Stomach (tissue), 9 donors: ENCODE data around the gene GABBR2. TPM values are rescaled to one million over a fixed set of nuclear protein-coding genes. Genes with fewer than 3 reads are reported as not detected.

ENCODE experiments used
- DNase-seq, 2 donors: peaks; one replicate each; pipeline versions ENCODE4 v3.0.0 to v3.0.0-alpha.2; 2013 to 2019
- H3K27ac ChIP-seq, 5 donors: fragments of 200-600 bp in 4 of 5; sonication (generic) in 4 of 5; one replicate each; pipeline ENCODE4 v1.5.1; 2013 to 2019; ENCODE audit warnings: mild to moderate bottlenecking in 1 of 5, moderate library complexity in 1 of 5
- H3K27me3 ChIP-seq, 3 donors: fragments of 200-600 bp; sonication (generic); one replicate each; pipeline ENCODE4 v1.5.1; 2017 to 2019; ENCODE audit warnings: mixed run types in 1 of 3
- H3K36me3 ChIP-seq, 4 donors: fragments of 200-600 bp; sonication (generic); 1 replicate in 3 of 4; 2 replicates in 1 of 4; pipeline ENCODE4 v1.5.1; 2016 to 2019
- H3K4me1 ChIP-seq, 4 donors: fragments of 200-600 bp; sonication (generic); one replicate each; pipeline ENCODE4 v1.5.1; 2016 to 2019
- H3K4me3 ChIP-seq, 4 donors: fragments of 200-600 bp; sonication (generic) in 3 of 4; one replicate each; pipeline ENCODE4 v1.5.1; 2016 to 2019; ENCODE audit warnings: mild to moderate bottlenecking in 1 of 4
- H3K9me3 ChIP-seq, 4 donors: fragments of 200-600 bp; sonication (generic); one replicate each; pipeline ENCODE4 v1.5.1; 2016 to 2019
- EP300 ChIP-seq: sonication (generic); formaldehyde crosslinking; IDR thresholded peaks from one replicate; pipeline ENCODE4 v1.6.1; 2017; ENCODE audit warnings: antibody characterized with exemption
- POLR2A ChIP-seq, 4 donors: fragments of 450-650 bp; IDR thresholded peaks; one replicate each; pipeline ENCODE4 v1.6.1; 2016; ENCODE audit warnings: antibody characterized with exemption in 4 of 4, control low read depth in 2 of 4, mild to moderate bottlenecking in 1 of 4, moderate library complexity in 1 of 4
- POLR2AphosphoS5 ChIP-seq, 3 donors: sonication (generic); formaldehyde crosslinking; IDR thresholded peaks; one replicate each; pipeline ENCODE4 v1.6.1; 2016; ENCODE audit warnings: antibody characterized with exemption in 3 of 3
- whole genome bisulfite sequencing, 5 donors: extraction: QIAGEN DNeasy Blood & Tissue Kit in 3 of 5; methylation state at CpG; one replicate each; pipeline versions ENCODE4 v1.1.5 to v1.1.7; 2013 to 2018; 5-methylcytosine and 5-hydroxymethylcytosine counted together
- intact Hi-C: fragments of 100-400 bp; cut with DNase I; formaldehyde crosslinking; loops from one replicate; pipeline ENCODE4 v1.15.1; 2023; ENCODE audit warnings: low total_unique reads
- polyA plus RNA-seq, 3 donors: library from polyadenylated mRNA; stranded (reverse); fragments of 200-250 nt; gene quantifications; one replicate each; pipeline ENCODE4 v1.2.3, GENCODE V29; 2013
- total RNA-seq, 5 donors: library from RNA; depleted of rRNA; stranded (reverse); fragments of >200 nt; gene quantifications; one replicate each; pipeline versions ENCODE4 v1.1.0 to v1.2.3, GENCODE V29; 2014 to 2016
- TF ChIP-seq, protein P1 (sequence below), 7 experiments: fragments of 450-650 bp in 4 of 7; fragments of 200-600 bp in 3 of 7; sonication (generic) in 3 of 7; IDR thresholded peaks; one replicate each; pipeline ENCODE4 v1.5.1; 2016 to 2019; ENCODE audit warnings: antibody characterized with exemption in 7 of 7, control low read depth in 2 of 7, mild to moderate bottlenecking in 1 of 7
- donor health status: healthy with polysubstance abuse.
- donor health status: Bipolar disorder and iron deficiency.
- donor health status: healthy.

The GABBR2 gene
- total and polyA plus RNA-seq, 8 donors = 0.06 to 0.55 (median 0.08) TPM; not detected in 5

DNA sequence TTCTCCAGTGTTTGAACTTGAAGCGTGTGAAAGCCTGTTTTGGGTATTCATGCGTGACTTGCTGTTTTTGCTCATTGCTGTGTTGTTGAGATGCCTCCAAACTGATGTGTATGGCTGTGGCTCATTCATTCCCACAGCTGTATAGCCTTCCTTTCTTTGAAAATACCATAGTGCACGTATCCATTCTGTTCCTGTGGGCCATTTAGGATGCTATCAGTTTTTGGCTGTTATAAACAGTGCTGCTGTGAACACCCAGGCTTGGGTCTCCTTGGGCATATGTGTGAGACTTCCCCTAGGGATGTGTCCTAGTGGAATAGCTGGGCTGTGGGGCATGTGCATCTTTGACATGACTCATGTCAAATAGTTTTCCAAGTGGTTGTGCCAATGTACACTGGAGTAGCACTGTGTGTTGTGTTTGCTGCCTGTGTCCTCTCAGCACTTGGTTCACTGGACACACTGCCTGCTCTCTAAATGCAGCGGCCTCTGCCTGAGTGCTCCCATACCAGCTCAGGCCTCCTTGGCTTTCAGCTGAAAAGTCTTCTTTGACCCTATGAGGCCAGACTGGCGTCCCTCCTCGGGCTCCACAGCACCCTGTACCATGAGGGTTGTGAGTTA is 350.7 kb downstream of the GABBR2 start:
- intact Hi-C loops = no loop called here
- no peaks in the 10 kb centered on the region for H3K9me3 ChIP-seq
- H3K27ac ChIP-seq = no peak overlapping the region
- H3K4me1 ChIP-seq = no peaks in the 10 kb centered on the region
- WGBS, 5 donors = 82 to 88% (median 86%) methylated on average over 6 of the region's 6 CpGs
- DNase-seq = no peak
- no peak overlapping the region for H3K4me3 ChIP-seq
- peaks cover 0 to 5% (median 0%) of the 10 kb centered on the region in 3 donors for H3K27me3 ChIP-seq
- no peak for TF ChIP-seq POLR2A (IDR thresholded peaks at IDR 0.05)
- H3K36me3 ChIP-seq = no peaks in the 10 kb centered on the region

DNA sequence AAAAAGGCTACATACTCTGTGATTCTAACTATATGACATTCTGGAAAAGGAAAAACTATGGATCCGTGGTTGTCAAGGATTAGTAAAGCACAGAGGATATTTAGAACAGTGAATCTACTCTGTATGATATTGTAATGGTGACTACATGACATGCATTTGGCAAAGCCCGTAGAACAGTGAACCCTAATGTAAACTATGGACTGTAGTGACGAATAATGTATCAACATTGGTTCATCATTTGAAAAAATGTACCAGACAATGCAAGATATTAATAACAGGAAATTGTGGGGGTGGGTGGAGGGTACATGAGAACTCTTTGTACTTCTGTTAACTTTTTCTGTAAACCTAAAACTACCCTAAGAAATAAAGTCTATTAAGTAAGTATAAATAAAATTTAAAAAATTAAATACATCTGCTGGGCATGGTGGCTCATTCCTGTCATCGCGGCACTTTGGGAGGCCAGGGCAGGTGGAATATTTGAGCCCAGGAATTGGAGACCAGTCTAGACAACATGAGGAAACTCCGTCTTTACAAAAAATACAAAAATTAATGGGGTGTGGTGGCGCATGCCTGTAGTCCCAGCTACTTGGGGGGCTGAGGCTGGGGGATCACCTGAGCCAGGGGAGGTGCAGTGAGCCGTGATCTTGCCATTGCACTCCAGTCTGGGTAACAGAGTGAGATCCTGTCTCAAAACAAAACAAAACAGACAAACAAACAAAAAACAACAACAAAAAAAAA is 351.6 kb downstream of the GABBR2 start:
- TF ChIP-seq, protein P1, sequence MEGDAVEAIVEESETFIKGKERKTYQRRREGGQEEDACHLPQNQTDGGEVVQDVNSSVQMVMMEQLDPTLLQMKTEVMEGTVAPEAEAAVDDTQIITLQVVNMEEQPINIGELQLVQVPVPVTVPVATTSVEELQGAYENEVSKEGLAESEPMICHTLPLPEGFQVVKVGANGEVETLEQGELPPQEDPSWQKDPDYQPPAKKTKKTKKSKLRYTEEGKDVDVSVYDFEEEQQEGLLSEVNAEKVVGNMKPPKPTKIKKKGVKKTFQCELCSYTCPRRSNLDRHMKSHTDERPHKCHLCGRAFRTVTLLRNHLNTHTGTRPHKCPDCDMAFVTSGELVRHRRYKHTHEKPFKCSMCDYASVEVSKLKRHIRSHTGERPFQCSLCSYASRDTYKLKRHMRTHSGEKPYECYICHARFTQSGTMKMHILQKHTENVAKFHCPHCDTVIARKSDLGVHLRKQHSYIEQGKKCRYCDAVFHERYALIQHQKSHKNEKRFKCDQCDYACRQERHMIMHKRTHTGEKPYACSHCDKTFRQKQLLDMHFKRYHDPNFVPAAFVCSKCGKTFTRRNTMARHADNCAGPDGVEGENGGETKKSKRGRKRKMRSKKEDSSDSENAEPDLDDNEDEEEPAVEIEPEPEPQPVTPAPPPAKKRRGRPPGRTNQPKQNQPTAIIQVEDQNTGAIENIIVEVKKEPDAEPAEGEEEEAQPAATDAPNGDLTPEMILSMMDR (IDR thresholded peaks at IDR 0.05) = no peak
- TF ChIP-seq POLR2AphosphoS5 (IDR thresholded peaks at IDR 0.05) (no peak), POLR2A (IDR thresholded peaks at IDR 0.05) (no peak), EP300 (no peak)
- no peaks in the 10 kb centered on the region for H3K36me3 ChIP-seq
- H3K27ac ChIP-seq = no peak overlapping the region
- intact Hi-C loops = no loop called here
- peaks cover 0 to 5% (median under 1%) of the 10 kb centered on the region in 4 donors for H3K9me3 ChIP-seq
- no peak for DNase-seq
- no peaks in the 10 kb centered on the region for H3K4me1 ChIP-seq
- H3K27me3 ChIP-seq = peaks cover 0 to 13% (median 0%) of the 10 kb centered on the region in 3 donors
- 78 to 83% (median 79%) methylated on average over 8 of the region's 8 CpGs for WGBS, 5 donors
- H3K4me3 ChIP-seq = no peak overlapping the region

GRCh38 chr9:98356326-98356725 is 352.4 kb downstream of the GABBR2 start:
- Histone ChIP-seq H3K27ac (no peak overlapping the region), H3K9me3 (peaks cover 0 to 13% (median 5%) of the 10 kb centered on the region in 4 donors), H3K36me3 (no peaks in the 10 kb centered on the region), H3K4me1 (no peaks in the 10 kb centered on the region), H3K27me3 (peaks cover 0 to 15% (median 0%) of the 10 kb centered on the region in 3 donors), H3K4me3 (no peak overlapping the region)
- TF ChIP-seq POLR2AphosphoS5 (IDR thresholded peaks at IDR 0.05) = no peak
- TF ChIP-seq, protein P1 (IDR thresholded peaks at IDR 0.05) = no peak
- no peak for TF ChIP-seq EP300
- TF ChIP-seq POLR2A (IDR thresholded peaks at IDR 0.05) = no peak
- 77 to 87% (median 84%) methylated on average over 4 of the region's 4 CpGs for WGBS, 5 donors
- DNase-seq = no peak
- intact Hi-C loops = no loop called here

GRCh38 chr9:98351370-98351769 is 357.4 kb downstream of the GABBR2 start:
- intact Hi-C loops = no loop called here

More at GRCh38 chr9:98351370-98351769, 357.4 kb downstream of the GABBR2 start:
- H3K9me3 ChIP-seq = peaks cover 0 to 19% (median 9%) of the 10 kb centered on the region in 4 donors
- no peak overlapping the region for H3K27ac ChIP-seq
- TF ChIP-seq POLR2A (IDR thresholded peaks at IDR 0.05) (no peak), POLR2AphosphoS5 (IDR thresholded peaks at IDR 0.05) (no peak), EP300 (no peak)
- TF ChIP-seq, protein P1 (IDR thresholded peaks at IDR 0.05) = no peak
- no peaks in the 10 kb centered on the region for H3K4me1 ChIP-seq
- peaks cover 0 to 10% (median 0%) of the 10 kb centered on the region in 3 donors for H3K27me3 ChIP-seq
- no peak for DNase-seq
- WGBS, 5 donors = 0 to 32% (median 0%) methylated on average over 1 of the region's 1 CpG
- H3K4me3 ChIP-seq = no peak overlapping the region
- H3K36me3 ChIP-seq = no peaks in the 10 kb centered on the region
